OCI-LY7 (cell line): Measurements from ENCODE around the gene ZIM2. TPM values are rescaled to one million over a fixed set of nuclear protein-coding genes. Genes with fewer than 3 reads are reported as not detected.

Source experiments
- BruUV-seq: library from RNA; stranded (reverse); fragments of 400-500 nt; replicated peaks from 2 replicates; lab custom pipeline; 2021; lab: Mats Ljungman, UMichigan
- CTCF ChIA-PET: fragments of 300-600 bp; sonication (Branson Sonifier 250); formaldehyde crosslinking; loops from one replicate; lab custom pipeline; 2022; ENCODE audit warnings: antibody characterized with exemption; ENCODE audit not compliant: unreplicated experiment; lab: Charles Lee
- POLR2A ChIA-PET: fragments of 300-600 bp; sonication (Branson Sonifier 250); formaldehyde crosslinking; loops from one replicate; lab custom pipeline; 2022; ENCODE audit warnings: antibody characterized with exemption; lab: Charles Lee
- DNase-seq: peaks from one replicate; pipeline ENCODE4 v3.0.0-alpha.2; 2015; ENCODE audit warnings: low spot score
- H2AFZ ChIP-seq: fragments of 200-600 bp; sonication (generic), shearing (Covaris generic); 2 replicates; pipeline ENCODE4 v1.6.1; 2014; ENCODE audit warnings: mild to moderate bottlenecking, antibody characterized with exemption, low read length, moderate library complexity
- H3K27ac ChIP-seq: fragments of 200-600 bp; sonication (generic); 2 replicates; pipeline ENCODE4 v1.5.1; 2014; ENCODE audit warnings: mixed run types, low read depth, mild to moderate bottlenecking, moderate library complexity, low read length, inconsistent platforms; ENCODE audit not compliant: poor library complexity, severe bottlenecking
- H3K36me3 ChIP-seq: fragments of 200-600 bp; sonication (generic); 2 replicates; pipeline ENCODE4 v1.6.1; 2014; ENCODE audit warnings: mild to moderate bottlenecking, antibody characterized with exemption, low read length, moderate library complexity, mixed read lengths; ENCODE audit not compliant: insufficient read depth
- H3K4me1 ChIP-seq: fragments of 200-600 bp; sonication (generic); 2 replicates; pipeline ENCODE4 v1.5.1; 2014; ENCODE audit warnings: mild to moderate bottlenecking, low read length; ENCODE audit not compliant: insufficient read depth, poor library complexity, severe bottlenecking
- H3K4me2 ChIP-seq: fragments of 200-600 bp; sonication (generic); 2 replicates; pipeline ENCODE4 v1.6.1; 2014; ENCODE audit warnings: mild to moderate bottlenecking, low read length
- H3K4me3 ChIP-seq: fragments of 200-600 bp; sonication (generic); 2 replicates; pipeline ENCODE4 v1.5.1; 2014; ENCODE audit warnings: mild to moderate bottlenecking, low read depth, low read length; ENCODE audit not compliant: poor library complexity, severe bottlenecking
- H3K79me2 ChIP-seq: fragments of 200-600 bp; sonication (generic); 2 replicates; pipeline ENCODE4 v1.6.1; 2016; ENCODE audit warnings: low read depth, mild to moderate bottlenecking, low read length, moderate library complexity, mixed read lengths; ENCODE audit not compliant: insufficient read depth
- H3K9me2 ChIP-seq: fragments of 200-600 bp; sonication (generic); 2 replicates; pipeline ENCODE4 v1.6.1; 2016; ENCODE audit warnings: mild to moderate bottlenecking, low read length, mixed read lengths; ENCODE audit not compliant: insufficient read depth
- H3K9me3 ChIP-seq: fragments of 200-600 bp; sonication (generic); 2 replicates; pipeline ENCODE4 v1.6.1; 2014; ENCODE audit warnings: mild to moderate bottlenecking, mixed run types, low read length, mixed read lengths
- H4K20me1 ChIP-seq: fragments of 200-600 bp; sonication (generic); 2 replicates; pipeline ENCODE4 v1.6.1; 2014; ENCODE audit warnings: mild to moderate bottlenecking, antibody characterized with exemption, low read length, moderate library complexity, mixed read lengths; ENCODE audit not compliant: insufficient read depth
- CTCF ChIP-seq: fragments of 200-600 bp; sonication (generic); conservative IDR thresholded peaks from 2 replicates; pipeline ENCODE4 v1.5.1; 2014; ENCODE audit warnings: mild to moderate bottlenecking, antibody characterized with exemption, low read length, moderate library complexity, mixed read lengths
- EZH2phosphoT487 ChIP-seq: fragments of 200-600 bp; sonication (generic); IDR thresholded peaks from 2 replicates; pipeline ENCODE4 v1.6.1; 2018; ENCODE audit warnings: low read depth, borderline replicate concordance, mild to moderate bottlenecking, mixed run types, antibody characterized with exemption, low read length, moderate library complexity, mixed read lengths
- intact Hi-C: fragments of 100-400 bp; cut with micrococcal nuclease; formaldehyde crosslinking; loops from one replicate; pipeline ENCODE4 v1.10.0; 2022; ENCODE audit not compliant: unreplicated experiment
- total RNA-seq, 2 experiments: library from RNA; depleted of rRNA in 1 of 2; stranded (reverse); fragments of >200 nt in 1 of 2; shearing (Covaris generic) in 1 of 2; gene quantifications; 2 replicates each; pipeline ENCODE4 v1.2.3, GENCODE V29; 2014 to 2022

Gene ZIM2
- total RNA-seq, 2 experiments from 2014 or later: not detected

DNA sequence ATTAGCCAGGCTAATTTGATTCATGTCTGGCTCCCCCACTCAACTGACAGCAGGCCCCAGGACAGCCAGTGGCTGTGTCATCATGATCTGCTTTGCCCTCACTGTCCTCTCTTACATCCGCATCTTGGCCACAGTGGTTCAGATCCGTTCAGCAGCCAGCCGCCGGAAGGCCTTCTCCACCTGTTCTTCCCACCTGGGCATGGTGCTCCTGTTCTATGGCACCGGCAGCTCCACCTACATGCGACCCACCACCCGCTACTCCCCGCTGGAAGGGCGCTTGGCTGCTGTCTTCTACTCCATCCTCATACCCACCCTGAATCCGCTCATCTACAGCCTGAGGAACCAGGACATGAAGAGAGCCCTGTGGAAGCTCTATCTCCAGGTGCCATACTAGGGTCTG, 79.7 kb downstream of the ZIM2 start:
- ChIA-PET CTCF (no interaction called here), POLR2A (no interaction called here)
- intact Hi-C loops: no loop called here
- Histone ChIP-seq H3K36me3 (no peaks in the 10 kb centered on the region), H3K4me2 (no peak overlapping the region), H3K79me2 (no peaks in the 10 kb centered on the region), H3K4me1 (no peaks in the 10 kb centered on the region), H3K9me2 (no peaks in the 10 kb centered on the region), H2AFZ (no peak overlapping the region), H3K27ac (no peak overlapping the region), H3K9me3 (no peaks in the 10 kb centered on the region; the same call in 1 of the 2 replicates), H4K20me1 (no peaks in the 10 kb centered on the region), H3K4me3 (no peak overlapping the region)
- BruUV-seq: no TSS peak
- DNase-seq: no peak
- no peak for TF ChIP-seq EZH2phosphoT487
- TF ChIP-seq CTCF: no peak

- H3K79me2 ChIP-seq: no peaks in the 10 kb centered on the region
- no peaks in the 10 kb centered on the region; the same call in 1 of the 2 replicates for H3K9me3 ChIP-seq
- no peak overlapping the region for H2AFZ ChIP-seq
- no peaks in the 10 kb centered on the region for H3K36me3 ChIP-seq
- CTCF ChIA-PET: no interaction called here
- TF ChIP-seq EZH2phosphoT487 (no peak), CTCF (no peak)
- no peaks in the 10 kb centered on the region for H3K9me2 ChIP-seq
- DNase-seq: no peak
- H3K4me1 ChIP-seq: no peaks in the 10 kb centered on the region
- no TSS peak for BruUV-seq
- no peaks in the 10 kb centered on the region for H4K20me1 ChIP-seq
- H3K27ac ChIP-seq: no peak overlapping the region
- POLR2A ChIA-PET: no interaction called here
- intact Hi-C loops: no loop called here
- H3K4me3 ChIP-seq: no peak overlapping the region
- H3K4me2 ChIP-seq: no peak overlapping the region
Observed at GRCh38 chr19:56759531-56759930, 81.0 kb downstream of the ZIM2 start.

GRCh38 chr19:56751078-56751489, 89.4 kb downstream of the ZIM2 start:
- no TSS peak for BruUV-seq
- H3K27ac ChIP-seq: no peak overlapping the region
- no peak for DNase-seq
- no peaks in the 10 kb centered on the region for H4K20me1 ChIP-seq
- POLR2A ChIA-PET: no interaction called here
- H3K36me3 ChIP-seq: no peaks in the 10 kb centered on the region
- no peaks in the 10 kb centered on the region for H3K4me1 ChIP-seq
- CTCF ChIA-PET: no interaction called here
- H3K9me2 ChIP-seq: no peaks in the 10 kb centered on the region
- H3K4me2 ChIP-seq: no peak overlapping the region
- no peaks in the 10 kb centered on the region for H3K9me3 ChIP-seq
- no peaks in the 10 kb centered on the region for H3K79me2 ChIP-seq
- TF ChIP-seq CTCF: no peak
- TF ChIP-seq EZH2phosphoT487: no peak
- intact Hi-C loops: no loop called here
- no peak overlapping the region for H2AFZ ChIP-seq
- H3K4me3 ChIP-seq: no peak overlapping the region
